GM12878 (cell line): ENCODE measurements around the gene ST6GALNAC3. TPM values are rescaled to one million over a fixed set of nuclear protein-coding genes. Genes with fewer than 3 reads are reported as not detected.

Source experiments
- ATAC-seq: fragments of 200-7000 bp; cut with Tn5 transposase; 3 replicates; pipeline ENCODE4 v1.9.1; 2020; ENCODE audit warnings: mild to moderate bottlenecking, moderate library complexity
- BruUV-seq: library from RNA; stranded (reverse); fragments of 400-500 nt; replicated peaks from 2 replicates; lab custom pipeline; 2021; lab: Mats Ljungman, UMichigan
- CTCF ChIA-PET: fragments of 300-600 bp; sonication (Branson Sonifier 250); formaldehyde crosslinking; extraction: SDS; loops from one replicate; lab custom pipeline; 2021; ENCODE audit warnings: inconsistent platforms; lab: Yijun Ruan, JAX
- POLR2A ChIA-PET: fragments of 350-600 bp; formaldehyde crosslinking; extraction: SDS; loops from one replicate; lab custom pipeline; 2021; ENCODE audit warnings: inconsistent platforms; lab: Charles Lee
- RAD21 ChIA-PET: fragments of 300-600 bp; sonication (Branson Sonifier 250); formaldehyde crosslinking; loops from one replicate; lab custom pipeline; 2023; ENCODE audit warnings: antibody characterized with exemption; ENCODE audit not compliant: unreplicated experiment; lab: Charles Lee
- SMC1A ChIA-PET: fragments of 300-600 bp; sonication (Branson Sonifier 250); formaldehyde crosslinking; loops from one replicate; lab custom pipeline; 2023; ENCODE audit not compliant: unreplicated experiment, uncharacterized antibody; lab: Charles Lee
- DNase-seq: peaks from one replicate; pipeline ENCODE4 v3.0.0-alpha.2; 2011; ENCODE audit warnings: low read depth, low spot score
- FAIRE-seq: peaks from 3 replicates; lab custom pipeline; 2011; peaks lifted over from hg19 to GRCh38; lab: Jason Lieb, UNC
- H2AFZ ChIP-seq: 2 replicates; pipeline ENCODE4 v1.6.0; 2011; ENCODE audit warnings: low read depth, low read length, control low read depth; ENCODE audit not compliant: control insufficient read depth
- H3K27ac ChIP-seq: 2 replicates; pipeline ENCODE4 v1.5.1; 2011; ENCODE audit warnings: control low read depth; ENCODE audit not compliant: control insufficient read depth, insufficient read depth
- H3K27me3 ChIP-seq, 2 experiments: replicated peaks in 1 of 2; 2 replicates each; pipeline versions ENCODE4 v1.6.0 to v1.6.1; 2011; ENCODE audit warnings: low read length in 1 of 2; ENCODE audit not compliant: control insufficient read depth in 2 of 2, insufficient read depth in 2 of 2
- H3K36me3 ChIP-seq, 2 experiments: 2 replicates each; pipeline ENCODE4 v1.5.1; 2011; ENCODE audit warnings: low read length in 1 of 2; ENCODE audit not compliant: control insufficient read depth in 2 of 2, insufficient read depth in 2 of 2
- H3K4me1 ChIP-seq: 2 replicates; pipeline ENCODE4 v1.6.1; 2011; ENCODE audit warnings: mild to moderate bottlenecking, low read length, moderate library complexity, mixed read lengths; ENCODE audit not compliant: control insufficient read depth, insufficient read depth
- H3K4me2 ChIP-seq: 2 replicates; pipeline ENCODE4 v1.6.0; 2011; ENCODE audit warnings: control low read depth; ENCODE audit not compliant: control insufficient read depth, insufficient read depth
- H3K4me3 ChIP-seq: fragments of 200-600 bp; sonication (generic); 2 replicates; pipeline ENCODE4 v1.5.1; 2016
- H3K79me2 ChIP-seq: 2 replicates; pipeline ENCODE4 v1.6.0; 2011; ENCODE audit warnings: low read length; ENCODE audit not compliant: control insufficient read depth, insufficient read depth
- H3K9ac ChIP-seq: 2 replicates; pipeline ENCODE4 v1.8.0; 2011; ENCODE audit warnings: low read length, control low read depth, mixed read lengths; ENCODE audit not compliant: control insufficient read depth, insufficient read depth
- H3K9me3 ChIP-seq: replicated peaks from 3 replicates; pipeline ENCODE4 v1.5.1; 2011; ENCODE audit warnings: mild to moderate bottlenecking, low read length; ENCODE audit not compliant: control insufficient read depth, insufficient read depth
- H4K20me1 ChIP-seq: 2 replicates; pipeline ENCODE4 v1.6.0; 2011; ENCODE audit not compliant: control insufficient read depth, insufficient read depth
- HCFC1 ChIP-seq: fragments of 150-350 bp; IDR thresholded peaks from 2 replicates; pipeline ENCODE4 v1.6.1; 2014; ENCODE audit warnings: low read length
- KAT2A ChIP-seq: conservative IDR thresholded peaks from 2 replicates; pipeline ENCODE4 v1.6.1; 2011; ENCODE audit warnings: low read depth, low read length; ENCODE audit not compliant: control insufficient read depth
- NFIC ChIP-seq: IDR thresholded peaks from 2 replicates; pipeline ENCODE4 v1.6.1; 2012; ENCODE audit warnings: low read depth, mild to moderate bottlenecking, inconsistent platforms, low read length, moderate library complexity
- SIX5 ChIP-seq: IDR thresholded peaks from 2 replicates; pipeline ENCODE4 v1.6.1; 2011; ENCODE audit warnings: mild to moderate bottlenecking, low read depth, low read length, moderate library complexity; ENCODE audit not compliant: severe bottlenecking
- WGBS: methylation state at CpG from one replicate; pipeline ENCODE4 v1.1.6; 2016; ENCODE audit warnings: low lambda C conversion rate; ENCODE audit not compliant: insufficient replicate concordance, insufficient coverage; ENCODE audit errors: missing lambda C conversion rate; 5-methylcytosine and 5-hydroxymethylcytosine counted together
- in situ Hi-C: fragments of 300-500 bp; cut with MboI; formaldehyde crosslinking; loops from 9 replicates; pipeline ENCODE4 v1.14.3; 2018; ENCODE audit warnings: mixed read lengths
- intact Hi-C: fragments of 100-400 bp; cut with micrococcal nuclease; formaldehyde crosslinking; loops from one replicate; pipeline ENCODE4 v1.14.2; 2022; ENCODE audit not compliant: unreplicated experiment
- polyA plus RNA-seq, 11 experiments: library from polyadenylated mRNA; depleted of rRNA in 4 of 11; unstranded in 6 of 11; stranded (reverse) in 5 of 11; fragments of >200 nt; fragmentation: Nextera tagmentation in 4 of 11; fragmentation: Illumina TruSeq in 1 of 11; extraction: Ambion mirVana in 4 of 11; extraction: Trizol in 1 of 11; gene quantifications; 1 replicate in 1 of 11; 2 replicates in 10 of 11; pipeline versions ENCODE4 v1.2.1 to v1.2.3, GENCODE V29; 2011 to 2016; ENCODE audit warnings: inconsistent platforms in 2 of 11, missing spikeins in 2 of 11, low read depth in 1 of 11
- total RNA-seq, 4 experiments: library from RNA; depleted of rRNA in 3 of 4; stranded (reverse); fragments of >200 nt in 3 of 4; fragmentation: Illumina TruSeq in 1 of 4; extraction: Trizol in 1 of 4; gene quantifications; 2 replicates each; pipeline versions ENCODE4 v1.2.1 to v1.2.3, GENCODE V29; 2013 to 2021
- TF ChIP-seq, protein P1 (sequence below): IDR thresholded peaks from 2 replicates; pipeline ENCODE4 v1.6.1; 2012; ENCODE audit warnings: low read depth, low read length, improper control_type of control experiment
- TF ChIP-seq, protein P2 (sequence below): fragments of 450-650 bp; formaldehyde crosslinking; IDR thresholded peaks from 2 replicates; pipeline ENCODE4 v1.5.0; 2022; ENCODE audit warnings: mild to moderate bottlenecking, missing genetic modification characterization

ST6GALNAC3 gene
- total and polyA plus RNA-seq, 10 of the 15 experiments (the other 5 are each of a cell fraction or from before 2014, with no cell fraction given): 0.04 to 0.68 (median 0.18) TPM; not detected in 3

DNA sequence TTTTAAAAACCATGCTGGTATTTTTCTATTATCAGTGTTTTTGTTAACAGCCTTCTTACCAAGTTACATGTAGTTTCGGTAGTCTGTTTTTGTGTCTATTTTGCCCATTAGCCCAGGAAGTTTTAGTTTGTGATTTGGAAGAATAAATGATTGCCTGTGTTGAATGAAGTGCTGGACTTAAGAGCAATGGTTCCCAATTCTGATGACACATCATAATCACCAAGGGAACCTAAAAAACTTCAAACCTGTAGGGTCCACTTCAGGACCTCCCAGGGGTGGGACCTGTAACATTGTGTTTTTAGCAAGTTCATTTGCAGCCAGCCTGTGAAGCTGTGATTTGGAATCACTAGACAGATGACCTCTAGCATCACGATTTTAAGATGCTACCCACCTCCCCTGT is 43.0 kb upstream of the ST6GALNAC3 start:
- Histone ChIP-seq H3K36me3 (no peaks in the 10 kb centered on the region), H3K4me1 (no peaks in the 10 kb centered on the region), H3K27ac (no peak overlapping the region), H2AFZ (no peak overlapping the region)
- DNase-seq: no peak
- ChIA-PET SMC1A (interaction anchor here (1.2 to 1.4 kb wide), 3 partner anchors 12 to 123 kb away, joined by 3 to 4 read pairs (median 4); no protein-coding TSS in a partner anchor), POLR2A (no interaction called here), RAD21 (no interaction called here)
- 0% methylated on average over 2 of the region's 2 CpGs for WGBS
- TF ChIP-seq, protein P1, sequence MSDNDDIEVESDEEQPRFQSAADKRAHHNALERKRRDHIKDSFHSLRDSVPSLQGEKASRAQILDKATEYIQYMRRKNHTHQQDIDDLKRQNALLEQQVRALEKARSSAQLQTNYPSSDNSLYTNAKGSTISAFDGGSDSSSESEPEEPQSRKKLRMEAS: no peak
- TF ChIP-seq NFIC: no peak
- TF ChIP-seq SIX5: no peak
- TF ChIP-seq HCFC1: no peak
- TF ChIP-seq, protein P2, sequence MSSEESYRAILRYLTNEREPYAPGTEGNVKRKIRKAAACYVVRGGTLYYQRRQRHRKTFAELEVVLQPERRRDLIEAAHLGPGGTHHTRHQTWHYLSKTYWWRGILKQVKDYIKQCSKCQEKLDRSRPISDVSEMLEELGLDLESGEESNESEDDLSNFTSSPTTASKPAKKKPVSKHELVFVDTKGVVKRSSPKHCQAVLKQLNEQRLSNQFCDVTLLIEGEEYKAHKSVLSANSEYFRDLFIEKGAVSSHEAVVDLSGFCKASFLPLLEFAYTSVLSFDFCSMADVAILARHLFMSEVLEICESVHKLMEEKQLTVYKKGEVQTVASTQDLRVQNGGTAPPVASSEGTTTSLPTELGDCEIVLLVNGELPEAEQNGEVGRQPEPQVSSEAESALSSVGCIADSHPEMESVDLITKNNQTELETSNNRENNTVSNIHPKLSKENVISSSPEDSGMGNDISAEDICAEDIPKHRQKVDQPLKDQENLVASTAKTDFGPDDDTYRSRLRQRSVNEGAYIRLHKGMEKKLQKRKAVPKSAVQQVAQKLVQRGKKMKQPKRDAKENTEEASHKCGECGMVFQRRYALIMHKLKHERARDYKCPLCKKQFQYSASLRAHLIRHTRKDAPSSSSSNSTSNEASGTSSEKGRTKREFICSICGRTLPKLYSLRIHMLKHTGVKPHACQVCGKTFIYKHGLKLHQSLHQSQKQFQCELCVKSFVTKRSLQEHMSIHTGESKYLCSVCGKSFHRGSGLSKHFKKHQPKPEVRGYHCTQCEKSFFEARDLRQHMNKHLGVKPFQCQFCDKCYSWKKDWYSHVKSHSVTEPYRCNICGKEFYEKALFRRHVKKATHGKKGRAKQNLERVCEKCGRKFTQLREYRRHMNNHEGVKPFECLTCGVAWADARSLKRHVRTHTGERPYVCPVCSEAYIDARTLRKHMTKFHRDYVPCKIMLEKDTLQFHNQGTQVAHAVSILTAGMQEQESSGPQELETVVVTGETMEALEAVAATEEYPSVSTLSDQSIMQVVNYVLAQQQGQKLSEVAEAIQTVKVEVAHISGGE (CRISPR knock-in tag): no peak
- TF ChIP-seq KAT2A: no peak
- TF ChIP-seq, all 136 proteins: peak for 0
- Histone ChIP-seq H3K9ac (no peak overlapping the region), H3K9me3 (no peaks in the 10 kb centered on the region), H3K79me2 (no peaks in the 10 kb centered on the region), H3K4me3 (no peak overlapping the region), H4K20me1 (no peaks in the 10 kb centered on the region), H3K27me3 (no peaks in the 10 kb centered on the region; a peak in 1 of 4 replicates), H3K4me2 (no peak overlapping the region)
- ATAC-seq (no peak), FAIRE-seq (no peak)
- BruUV-seq: no TSS peak
- in situ Hi-C loops: no loop called here
- CTCF ChIA-PET: interaction anchor here (0.8 kb wide), 1 partner anchor 271 kb away, joined by 3 read pairs; no protein-coding TSS in a partner anchor
- intact Hi-C loops: no loop called here
